SK-N-SH (cell line): ENCODE measurements around the gene C1QTNF8. TPM values are rescaled to one million over a fixed set of nuclear protein-coding genes. Genes with fewer than 3 reads are reported as not detected.

Experiments
- CTCF ChIA-PET: fragments of 300-600, 350-600 bp; formaldehyde crosslinking; extraction: SDS; loops from one replicate; lab custom pipeline; 2021; lab: Yijun Ruan, JAX
- POLR2A ChIA-PET: fragments of 350-600 bp; sonication (Branson Sonifier 250); formaldehyde crosslinking; extraction: SDS; loops from one replicate; lab custom pipeline; 2020; ENCODE audit warnings: antibody characterized with exemption, inconsistent platforms; lab: Yijun Ruan, JAX
- DNase-seq: peaks from one replicate; pipeline ENCODE4 v3.0.0; 2012
- H2AFZ ChIP-seq: fragments of 200-600 bp; sonication (generic); 2 replicates; pipeline ENCODE4 v1.8.1; 2016; ENCODE audit warnings: antibody characterized with exemption, mild to moderate bottlenecking, low read depth
- H3F3A ChIP-seq: fragments of 200-600 bp; sonication (generic); replicated peaks from 2 replicates; pipeline ENCODE3; 2016; ENCODE audit warnings: antibody characterized with exemption, mild to moderate bottlenecking; ENCODE audit not compliant: insufficient read depth
- H3K27ac ChIP-seq, 2 experiments: fragments of 200-500 bp in 1 of 2; fragments of 200-600 bp in 1 of 2; sonication (Bioruptor generic) in 1 of 2; sonication (generic), shearing (Covaris generic) in 1 of 2; 2 replicates each; pipeline versions ENCODE4 v1.5.1 to v1.6.1; 2014 to 2016; ENCODE audit warnings: low read depth in 2 of 2, inconsistent platforms in 1 of 2, low read length in 1 of 2, mild to moderate bottlenecking in 1 of 2, mixed read lengths in 1 of 2
- H3K27me3 ChIP-seq: fragments of 200-600 bp; sonication (generic), shearing (Covaris generic); 2 replicates; pipeline ENCODE4 v1.6.1; 2016; ENCODE audit warnings: mixed run types; ENCODE audit not compliant: insufficient read depth
- H3K36me3 ChIP-seq, 2 experiments: fragments of 200-500 bp in 1 of 2; fragments of 200-600 bp in 1 of 2; sonication (Bioruptor generic) in 1 of 2; sonication (generic) in 1 of 2; replicated peaks in 1 of 2; 2 replicates each; pipeline versions ENCODE3 to v1.5.1; 2014 to 2016; ENCODE audit warnings: low read length in 1 of 2, mild to moderate bottlenecking in 1 of 2; ENCODE audit not compliant: insufficient read depth in 2 of 2, control insufficient read depth in 1 of 2
- H3K4me1 ChIP-seq, 2 experiments: fragments of 200-500 bp in 1 of 2; fragments of 200-600 bp in 1 of 2; sonication (Bioruptor generic) in 1 of 2; sonication (generic), shearing (Covaris generic) in 1 of 2; 2 replicates each; pipeline versions ENCODE4 v1.5.1 to v1.6.1; 2014 to 2016; ENCODE audit warnings: low read depth in 1 of 2, low read length in 1 of 2, mixed run types in 1 of 2; ENCODE audit not compliant: insufficient read depth in 2 of 2, control insufficient read depth in 1 of 2
- H3K4me2 ChIP-seq: fragments of 200-600 bp; sonication (generic), shearing (Covaris generic); 2 replicates; pipeline ENCODE4 v1.6.1; 2017; ENCODE audit warnings: mixed run types
- H3K4me3 ChIP-seq, 2 experiments: fragments of 200-500 bp in 1 of 2; fragments of 200-600 bp in 1 of 2; sonication (Bioruptor generic) in 1 of 2; sonication (generic), shearing (Covaris generic) in 1 of 2; 2 replicates each; pipeline versions ENCODE4 v1.5.1 to v1.8.1; 2014 to 2016; ENCODE audit warnings: low read depth in 2 of 2, inconsistent platforms in 1 of 2, low read length in 1 of 2, mild to moderate bottlenecking in 1 of 2, mixed read lengths in 1 of 2, moderate library complexity in 1 of 2
- H3K79me2 ChIP-seq: fragments of 200-600 bp; sonication (generic); 2 replicates; pipeline ENCODE4 v1.8.1; 2017; ENCODE audit warnings: mild to moderate bottlenecking; ENCODE audit not compliant: insufficient read depth
- H3K9ac ChIP-seq: fragments of 200-600 bp; sonication (generic); 2 replicates; pipeline ENCODE4 v1.6.1; 2017; ENCODE audit warnings: mixed run types
- H3K9me2 ChIP-seq: fragments of 200-600 bp; sonication (generic); 2 replicates; pipeline ENCODE4 v1.6.1; 2017; ENCODE audit warnings: mixed run types
- H3K9me3 ChIP-seq: fragments of 200-600 bp; sonication (generic); 2 replicates; pipeline ENCODE4 v1.6.1; 2017; ENCODE audit warnings: mixed run types, mild to moderate bottlenecking, moderate library complexity
- H4K20me1 ChIP-seq: fragments of 200-600 bp; sonication (generic); 2 replicates; pipeline ENCODE4 v1.6.1; 2017; ENCODE audit warnings: mild to moderate bottlenecking, mixed run types; ENCODE audit not compliant: insufficient read depth
- CTCF ChIP-seq: fragments of 200-600 bp; sonication (generic); IDR thresholded peaks from 2 replicates; pipeline ENCODE4 v1.6.1; 2017; ENCODE audit warnings: antibody characterized with exemption, mild to moderate bottlenecking, moderate library complexity
- ELF1 ChIP-seq: IDR thresholded peaks from 2 replicates; pipeline ENCODE4 v1.4.0; 2012
- EZH2phosphoT487 ChIP-seq: fragments of 200-600 bp; sonication (generic); IDR thresholded peaks from 2 replicates; pipeline ENCODE4 v1.6.1; 2017; ENCODE audit warnings: low read depth, mixed run types, mild to moderate bottlenecking, antibody characterized with exemption, moderate library complexity, borderline replicate concordance
- FOXJ3 ChIP-seq: sonication (generic); formaldehyde crosslinking; IDR thresholded peaks from 2 replicates; pipeline ENCODE4 v1.5.1; 2020; ENCODE audit warnings: mild to moderate bottlenecking, missing genetic modification reagents
- GABPA ChIP-seq: IDR thresholded peaks from 2 replicates; pipeline ENCODE4 v1.4.0; 2012; ENCODE audit warnings: low read depth, mild to moderate bottlenecking
- JUND ChIP-seq: IDR thresholded peaks from 2 replicates; pipeline ENCODE4 v1.4.0; 2012
- MAX ChIP-seq: IDR thresholded peaks from 2 replicates; pipeline ENCODE4 v1.4.0; 2012; ENCODE audit warnings: low read depth
- MXI1 ChIP-seq: IDR thresholded peaks from 2 replicates; pipeline ENCODE4 v1.6.1; 2012; ENCODE audit warnings: mild to moderate bottlenecking, low read depth, low read length, improper control_type of control experiment
- NRF1 ChIP-seq: IDR thresholded peaks from 2 replicates; pipeline ENCODE4 v1.6.1; 2012; ENCODE audit warnings: low read depth, mild to moderate bottlenecking, low read length
- POLR2AphosphoS5 ChIP-seq: IDR thresholded peaks from 2 replicates; pipeline ENCODE4 v1.6.1; 2012; ENCODE audit warnings: low read depth, low read length
- RCOR1 ChIP-seq: fragments of 150-350 bp; IDR thresholded peaks from 2 replicates; pipeline ENCODE4 v1.6.1; 2017; ENCODE audit warnings: antibody characterized with exemption, low read length
- SIN3A ChIP-seq: IDR thresholded peaks from 2 replicates; pipeline ENCODE4 v1.6.1; 2012; ENCODE audit warnings: low read depth, mild to moderate bottlenecking, low read length, moderate library complexity, borderline replicate concordance
- SMC3 ChIP-seq: IDR thresholded peaks from 2 replicates; pipeline ENCODE4 v1.6.1; 2012; ENCODE audit warnings: low read depth, low read length, improper control_type of control experiment
- TAF1 ChIP-seq: IDR thresholded peaks from 2 replicates; pipeline ENCODE4 v1.6.1; 2012; ENCODE audit warnings: low read depth, mild to moderate bottlenecking, low read length, moderate library complexity, borderline replicate concordance
- USF1 ChIP-seq: IDR thresholded peaks from 2 replicates; pipeline ENCODE4 v1.4.0; 2012; ENCODE audit warnings: low read depth, borderline replicate concordance
- YY1 ChIP-seq: IDR thresholded peaks from 2 replicates; pipeline ENCODE4 v1.4.0; 2012; ENCODE audit warnings: low read depth, mild to moderate bottlenecking
- WGBS: methylation state at CpG from one replicate; pipeline ENCODE4 v1.1.6; 2017; ENCODE audit warnings: low lambda C conversion rate; 5-methylcytosine and 5-hydroxymethylcytosine counted together
- polyA plus RNA-seq, 3 experiments: library from polyadenylated mRNA; depleted of rRNA; stranded (reverse); fragments of >200 nt; gene quantifications; 2 replicates each; pipeline ENCODE4 v1.2.3, GENCODE V29; 2012

Gene C1QTNF8
- polyA plus RNA-seq, 1 of the 3 experiments (the other 2 are of a cell fraction): not detected

- Histone ChIP-seq H3K27ac (no peak overlapping the region), H3K36me3 (no peaks in the 10 kb centered on the region), H4K20me1 (no peaks in the 10 kb centered on the region), H3K9ac (no peak overlapping the region), H3K9me2 (no peaks in the 10 kb centered on the region), H3K4me3 (no peak overlapping the region), H3K79me2 (no peaks in the 10 kb centered on the region), H3F3A (no peaks in the 10 kb centered on the region), H3K4me2 (no peak overlapping the region), H3K27me3 (peaks cover 87% of the 10 kb centered on the region), H3K4me1 (no peaks in the 10 kb centered on the region), H3K9me3 (no peaks in the 10 kb centered on the region), H2AFZ (no peak overlapping the region)
- no peak for DNase-seq
- TF ChIP-seq NRF1 (no peak), MXI1 (no peak), RCOR1 (no peak), YY1 (no peak), POLR2AphosphoS5 (no peak), JUND (no peak), MAX (no peak), USF1 (no peak), SIN3A (no peak), FOXJ3 (no peak), EZH2phosphoT487 (no peak), SMC3 (no peak), CTCF (no peak), GABPA (no peak), TAF1 (no peak)
- CTCF ChIA-PET: no interaction called here
- POLR2A ChIA-PET: no interaction called here
- WGBS: 30% methylated on average over 15 of the region's 23 CpGs
These were observed 44.6 kb upstream of the C1QTNF8 start for GRCh38 chr16:1140582-1141162.

GRCh38 chr16:1137604-1138003 lies 41.6 kb upstream of the C1QTNF8 start:
- H3F3A ChIP-seq: no peaks in the 10 kb centered on the region
- H3K9ac ChIP-seq: no peak overlapping the region
- no peaks in the 10 kb centered on the region for H3K9me2 ChIP-seq
- no peaks in the 10 kb centered on the region for H3K4me1 ChIP-seq
- H3K27me3 ChIP-seq: peaks cover 83% of the 10 kb centered on the region
- CTCF ChIA-PET: no interaction called here
- WGBS: 30% methylated on average over 24 of the region's 24 CpGs
- no peaks in the 10 kb centered on the region for H4K20me1 ChIP-seq
- H3K4me2 ChIP-seq: no peak overlapping the region
- no peak overlapping the region for H3K27ac ChIP-seq
- no peak for DNase-seq
- no peaks in the 10 kb centered on the region for H3K36me3 ChIP-seq
- TF ChIP-seq POLR2AphosphoS5 (no peak), ELF1 (0 out of 2 replicates have a peak, but pooled peaks have one; percentile 27)
- no peak overlapping the region for H2AFZ ChIP-seq
- H3K9me3 ChIP-seq: no peaks in the 10 kb centered on the region
- no peak overlapping the region for H3K4me3 ChIP-seq
- no peaks in the 10 kb centered on the region for H3K79me2 ChIP-seq
- POLR2A ChIA-PET: no interaction called here
